GM23338 (cell line): Measurements from ENCODE around the gene COQ3.

Experiments used
- CREB1 ChIP-seq: fragments of 250-450 bp; sonication (Bioruptor Pico); IDR thresholded peaks from 2 replicates; pipeline ENCODE4 v1.5.0; 2020; ENCODE audit warnings: low read depth, mild to moderate bottlenecking, moderate library complexity
- ETS1 ChIP-seq: IDR thresholded peaks from 2 replicates; pipeline ENCODE4 v1.6.1; 2016; ENCODE audit warnings: antibody characterized with exemption
- EZH2 ChIP-seq: fragments of 200-600 bp; sonication (generic); IDR thresholded peaks from one replicate; pipeline ENCODE4 v1.8.0; 2017; ENCODE audit warnings: antibody characterized with exemption, mild to moderate bottlenecking, low read depth; ENCODE audit not compliant: unreplicated experiment
- EZH2phosphoT487 ChIP-seq: fragments of 200-600 bp; sonication (generic); IDR thresholded peaks from one replicate; pipeline ENCODE4 v1.8.1; 2018; ENCODE audit warnings: antibody characterized with exemption; ENCODE audit not compliant: unreplicated experiment
- JUNB ChIP-seq: IDR thresholded peaks from one replicate; pipeline ENCODE4 v1.6.1; 2016; ENCODE audit warnings: antibody characterized with exemption; ENCODE audit not compliant: unreplicated experiment
- NANOG ChIP-seq: IDR thresholded peaks from 2 replicates; pipeline ENCODE4 v1.6.1; 2016; ENCODE audit warnings: antibody characterized with exemption, borderline replicate concordance
- POLR2AphosphoS5 ChIP-seq: IDR thresholded peaks from 2 replicates; pipeline ENCODE4 v1.6.1; 2016; ENCODE audit warnings: antibody characterized with exemption, low read depth
- STAT1 ChIP-seq: IDR thresholded peaks from one replicate; pipeline ENCODE4 v1.6.1; 2016; ENCODE audit warnings: antibody characterized with exemption; ENCODE audit not compliant: unreplicated experiment
- ZNF331 ChIP-seq: fragments of 250-450 bp; sonication (Bioruptor Pico); IDR thresholded peaks from 2 replicates; pipeline ENCODE4 v1.5.0; 2020; ENCODE audit warnings: low read depth, mild to moderate bottlenecking, moderate library complexity
- TF ChIP-seq, protein P1 (sequence below), 2 experiments: fragments of 200-600 bp in 1 of 2; sonication (generic) in 1 of 2; conservative IDR thresholded peaks; 2 replicates each; pipeline versions ENCODE4 v1.5.1 to v1.6.1; 2016 to 2017; ENCODE audit warnings: antibody characterized with exemption in 2 of 2, low read depth in 2 of 2, mild to moderate bottlenecking in 2 of 2, moderate library complexity in 1 of 2
- TF ChIP-seq, protein P2 (sequence below): IDR thresholded peaks from one replicate; pipeline ENCODE4 v1.6.1; 2018; ENCODE audit warnings: antibody characterized with exemption; ENCODE audit not compliant: unreplicated experiment

DNA sequence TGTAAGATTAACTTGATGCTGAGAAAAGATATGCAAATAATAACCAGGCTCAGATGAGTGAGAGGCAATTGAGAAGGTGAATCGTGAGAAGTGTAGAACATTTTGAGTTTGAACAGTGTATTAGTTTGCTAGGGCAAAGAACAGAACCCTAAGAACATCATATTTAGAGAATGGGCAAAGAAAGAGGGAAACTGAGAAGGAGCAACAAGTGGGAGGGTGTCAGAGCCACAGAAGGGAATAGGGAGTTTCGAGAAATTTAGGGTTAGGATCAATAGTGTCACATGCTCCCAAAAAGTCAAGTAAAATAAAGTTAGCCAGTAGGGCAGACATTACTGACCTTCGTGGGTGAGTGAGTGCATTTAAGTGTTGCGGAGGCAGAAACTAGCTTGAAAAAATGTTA, 39.0 kb downstream of the COQ3 start:
- TF ChIP-seq, protein P1, sequence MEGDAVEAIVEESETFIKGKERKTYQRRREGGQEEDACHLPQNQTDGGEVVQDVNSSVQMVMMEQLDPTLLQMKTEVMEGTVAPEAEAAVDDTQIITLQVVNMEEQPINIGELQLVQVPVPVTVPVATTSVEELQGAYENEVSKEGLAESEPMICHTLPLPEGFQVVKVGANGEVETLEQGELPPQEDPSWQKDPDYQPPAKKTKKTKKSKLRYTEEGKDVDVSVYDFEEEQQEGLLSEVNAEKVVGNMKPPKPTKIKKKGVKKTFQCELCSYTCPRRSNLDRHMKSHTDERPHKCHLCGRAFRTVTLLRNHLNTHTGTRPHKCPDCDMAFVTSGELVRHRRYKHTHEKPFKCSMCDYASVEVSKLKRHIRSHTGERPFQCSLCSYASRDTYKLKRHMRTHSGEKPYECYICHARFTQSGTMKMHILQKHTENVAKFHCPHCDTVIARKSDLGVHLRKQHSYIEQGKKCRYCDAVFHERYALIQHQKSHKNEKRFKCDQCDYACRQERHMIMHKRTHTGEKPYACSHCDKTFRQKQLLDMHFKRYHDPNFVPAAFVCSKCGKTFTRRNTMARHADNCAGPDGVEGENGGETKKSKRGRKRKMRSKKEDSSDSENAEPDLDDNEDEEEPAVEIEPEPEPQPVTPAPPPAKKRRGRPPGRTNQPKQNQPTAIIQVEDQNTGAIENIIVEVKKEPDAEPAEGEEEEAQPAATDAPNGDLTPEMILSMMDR (conservative IDR thresholded peaks at IDR 0.05; ENCODE audit: low read depth in 2 of 2): no peak
- TF ChIP-seq ETS1 (no peak), CREB1 (CRISPR knock-in tag) (no peak), NANOG (no peak), EZH2 (no peak), EZH2phosphoT487 (no peak), POLR2AphosphoS5 (no peak), JUNB (no peak), STAT1 (no peak), ZNF331 (no peak)
- TF ChIP-seq, protein P2, sequence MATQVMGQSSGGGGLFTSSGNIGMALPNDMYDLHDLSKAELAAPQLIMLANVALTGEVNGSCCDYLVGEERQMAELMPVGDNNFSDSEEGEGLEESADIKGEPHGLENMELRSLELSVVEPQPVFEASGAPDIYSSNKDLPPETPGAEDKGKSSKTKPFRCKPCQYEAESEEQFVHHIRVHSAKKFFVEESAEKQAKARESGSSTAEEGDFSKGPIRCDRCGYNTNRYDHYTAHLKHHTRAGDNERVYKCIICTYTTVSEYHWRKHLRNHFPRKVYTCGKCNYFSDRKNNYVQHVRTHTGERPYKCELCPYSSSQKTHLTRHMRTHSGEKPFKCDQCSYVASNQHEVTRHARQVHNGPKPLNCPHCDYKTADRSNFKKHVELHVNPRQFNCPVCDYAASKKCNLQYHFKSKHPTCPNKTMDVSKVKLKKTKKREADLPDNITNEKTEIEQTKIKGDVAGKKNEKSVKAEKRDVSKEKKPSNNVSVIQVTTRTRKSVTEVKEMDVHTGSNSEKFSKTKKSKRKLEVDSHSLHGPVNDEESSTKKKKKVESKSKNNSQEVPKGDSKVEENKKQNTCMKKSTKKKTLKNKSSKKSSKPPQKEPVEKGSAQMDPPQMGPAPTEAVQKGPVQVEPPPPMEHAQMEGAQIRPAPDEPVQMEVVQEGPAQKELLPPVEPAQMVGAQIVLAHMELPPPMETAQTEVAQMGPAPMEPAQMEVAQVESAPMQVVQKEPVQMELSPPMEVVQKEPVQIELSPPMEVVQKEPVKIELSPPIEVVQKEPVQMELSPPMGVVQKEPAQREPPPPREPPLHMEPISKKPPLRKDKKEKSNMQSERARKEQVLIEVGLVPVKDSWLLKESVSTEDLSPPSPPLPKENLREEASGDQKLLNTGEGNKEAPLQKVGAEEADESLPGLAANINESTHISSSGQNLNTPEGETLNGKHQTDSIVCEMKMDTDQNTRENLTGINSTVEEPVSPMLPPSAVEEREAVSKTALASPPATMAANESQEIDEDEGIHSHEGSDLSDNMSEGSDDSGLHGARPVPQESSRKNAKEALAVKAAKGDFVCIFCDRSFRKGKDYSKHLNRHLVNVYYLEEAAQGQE: no peak
